ENCODE data around the gene HOXD3.

GRCh38 chr2:176111309-176111663, 45.8 kb upstream of the HOXD3 start:
- TF ChIP-seq EZH2 (IDR thresholded peaks at IDR 0.05; ENCODE audit: insufficient read depth, poor library complexity, severe bottlenecking) (no peak), EZH2phosphoT487 (IDR thresholded peaks at IDR 0.05; ENCODE audit: insufficient read depth, low read depth) (no peak)

Data from GM23248 (cell line).